CD1c-positive myeloid dendritic cell (primary cell): ENCODE results near the gene MISP3.

Experiments
- DNase-seq: peaks from one replicate; pipeline ENCODE4 v3.0.0-alpha.2; 2016; ENCODE audit errors: extremely low spot score

Gene MISP3

DNA sequence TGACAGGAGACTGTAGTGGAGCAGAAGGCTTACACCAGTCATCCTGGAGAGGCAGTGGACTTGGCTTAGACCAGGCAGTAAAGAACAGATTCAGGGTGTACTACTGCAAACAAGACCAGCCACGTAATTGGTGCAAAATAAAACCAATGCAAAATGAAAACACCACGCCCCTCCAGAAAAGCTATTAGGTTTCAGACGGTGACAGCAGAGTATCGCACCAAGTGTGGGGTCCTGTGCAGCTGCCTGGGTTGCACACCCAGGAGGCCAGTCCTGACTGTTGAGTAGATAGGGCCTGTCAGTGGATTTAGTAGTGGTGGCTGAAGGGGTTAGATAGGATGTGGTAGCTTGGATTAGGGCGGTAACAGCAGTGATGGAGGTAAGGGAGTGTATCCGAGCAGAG, 50.3 kb downstream of the MISP3 start:
- DNase-seq = no peak
